B cell (primary cell): ENCODE measurements around the gene IL1RN.

ENCODE experiments used
- EZH2 ChIP-seq: IDR thresholded peaks from 2 replicates; pipeline ENCODE4 v1.6.1; 2012; ENCODE audit warnings: borderline replicate concordance, low read depth, mild to moderate bottlenecking, moderate library complexity, low read length; ENCODE audit not compliant: insufficient read depth, poor library complexity, severe bottlenecking
- TF ChIP-seq, protein P1 (sequence below): fragments of 200-600 bp; IDR thresholded peaks from one replicate; pipeline ENCODE4 v1.8.0; 2022; ENCODE audit warnings: antibody characterized with exemption, mild to moderate bottlenecking

- TF ChIP-seq, protein P1, sequence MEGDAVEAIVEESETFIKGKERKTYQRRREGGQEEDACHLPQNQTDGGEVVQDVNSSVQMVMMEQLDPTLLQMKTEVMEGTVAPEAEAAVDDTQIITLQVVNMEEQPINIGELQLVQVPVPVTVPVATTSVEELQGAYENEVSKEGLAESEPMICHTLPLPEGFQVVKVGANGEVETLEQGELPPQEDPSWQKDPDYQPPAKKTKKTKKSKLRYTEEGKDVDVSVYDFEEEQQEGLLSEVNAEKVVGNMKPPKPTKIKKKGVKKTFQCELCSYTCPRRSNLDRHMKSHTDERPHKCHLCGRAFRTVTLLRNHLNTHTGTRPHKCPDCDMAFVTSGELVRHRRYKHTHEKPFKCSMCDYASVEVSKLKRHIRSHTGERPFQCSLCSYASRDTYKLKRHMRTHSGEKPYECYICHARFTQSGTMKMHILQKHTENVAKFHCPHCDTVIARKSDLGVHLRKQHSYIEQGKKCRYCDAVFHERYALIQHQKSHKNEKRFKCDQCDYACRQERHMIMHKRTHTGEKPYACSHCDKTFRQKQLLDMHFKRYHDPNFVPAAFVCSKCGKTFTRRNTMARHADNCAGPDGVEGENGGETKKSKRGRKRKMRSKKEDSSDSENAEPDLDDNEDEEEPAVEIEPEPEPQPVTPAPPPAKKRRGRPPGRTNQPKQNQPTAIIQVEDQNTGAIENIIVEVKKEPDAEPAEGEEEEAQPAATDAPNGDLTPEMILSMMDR = no peak
- no peak for TF ChIP-seq EZH2
Measured at GRCh38 chr2:113083296-113083695, 44.1 kb upstream of the IL1RN start.
